Ishikawa (cell line): ENCODE results near the gene RNU6-1.

Experiments used
- CEBPB ChIP-seq: IDR thresholded peaks from 2 replicates; pipeline ENCODE4 v1.6.1; 2012
- CREB1 ChIP-seq: IDR thresholded peaks from 2 replicates; pipeline ENCODE4 v1.6.1; 2012; ENCODE audit warnings: low read depth
- EGR1 ChIP-seq: IDR thresholded peaks from 2 replicates; pipeline ENCODE4 v1.6.1; 2012
- EP300 ChIP-seq: IDR thresholded peaks from 2 replicates; pipeline ENCODE4 v1.6.1; 2012; ENCODE audit warnings: borderline replicate concordance
- FOXM1 ChIP-seq: IDR thresholded peaks from 2 replicates; pipeline ENCODE4 v1.6.1; 2012; ENCODE audit warnings: low read depth, borderline replicate concordance
- RAD21 ChIP-seq: IDR thresholded peaks from 2 replicates; pipeline ENCODE4 v1.6.1; 2012; ENCODE audit warnings: low read depth
- TAF1 ChIP-seq: IDR thresholded peaks from 2 replicates; pipeline ENCODE4 v1.6.1; 2012; ENCODE audit warnings: low read depth, mild to moderate bottlenecking
- TCF12 ChIP-seq: IDR thresholded peaks from 2 replicates; pipeline ENCODE4 v1.6.1; 2012; ENCODE audit warnings: low read depth
- TEAD4 ChIP-seq: IDR thresholded peaks from 2 replicates; pipeline ENCODE4 v1.6.1; 2012
- YY1 ChIP-seq: IDR thresholded peaks from 2 replicates; pipeline ENCODE4 v1.6.1; 2012; ENCODE audit warnings: low read depth
- ZBTB7A ChIP-seq: IDR thresholded peaks from 2 replicates; pipeline ENCODE4 v1.6.1; 2012; ENCODE audit warnings: low read depth
- TF ChIP-seq, protein P1 (sequence below): IDR thresholded peaks from 2 replicates; pipeline ENCODE4 v1.6.1; 2012
- TF ChIP-seq, protein P2 (sequence below): IDR thresholded peaks from 2 replicates; pipeline ENCODE4 v1.6.1; 2012; ENCODE audit warnings: low read depth, mild to moderate bottlenecking
- TF ChIP-seq, protein P3 (sequence below): IDR thresholded peaks from 2 replicates; pipeline ENCODE4 v1.6.1; 2012

- TF ChIP-seq TCF12 (no peak), RAD21 (no peak), EGR1 (no peak), EP300 (no peak), CEBPB (no peak), YY1 (no peak), CREB1 (no peak), TAF1 (no peak), ZBTB7A (no peak), TEAD4 (no peak), FOXM1 (no peak)
- TF ChIP-seq, protein P1, sequence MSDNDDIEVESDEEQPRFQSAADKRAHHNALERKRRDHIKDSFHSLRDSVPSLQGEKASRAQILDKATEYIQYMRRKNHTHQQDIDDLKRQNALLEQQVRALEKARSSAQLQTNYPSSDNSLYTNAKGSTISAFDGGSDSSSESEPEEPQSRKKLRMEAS, result no peak
- TF ChIP-seq, protein P2, sequence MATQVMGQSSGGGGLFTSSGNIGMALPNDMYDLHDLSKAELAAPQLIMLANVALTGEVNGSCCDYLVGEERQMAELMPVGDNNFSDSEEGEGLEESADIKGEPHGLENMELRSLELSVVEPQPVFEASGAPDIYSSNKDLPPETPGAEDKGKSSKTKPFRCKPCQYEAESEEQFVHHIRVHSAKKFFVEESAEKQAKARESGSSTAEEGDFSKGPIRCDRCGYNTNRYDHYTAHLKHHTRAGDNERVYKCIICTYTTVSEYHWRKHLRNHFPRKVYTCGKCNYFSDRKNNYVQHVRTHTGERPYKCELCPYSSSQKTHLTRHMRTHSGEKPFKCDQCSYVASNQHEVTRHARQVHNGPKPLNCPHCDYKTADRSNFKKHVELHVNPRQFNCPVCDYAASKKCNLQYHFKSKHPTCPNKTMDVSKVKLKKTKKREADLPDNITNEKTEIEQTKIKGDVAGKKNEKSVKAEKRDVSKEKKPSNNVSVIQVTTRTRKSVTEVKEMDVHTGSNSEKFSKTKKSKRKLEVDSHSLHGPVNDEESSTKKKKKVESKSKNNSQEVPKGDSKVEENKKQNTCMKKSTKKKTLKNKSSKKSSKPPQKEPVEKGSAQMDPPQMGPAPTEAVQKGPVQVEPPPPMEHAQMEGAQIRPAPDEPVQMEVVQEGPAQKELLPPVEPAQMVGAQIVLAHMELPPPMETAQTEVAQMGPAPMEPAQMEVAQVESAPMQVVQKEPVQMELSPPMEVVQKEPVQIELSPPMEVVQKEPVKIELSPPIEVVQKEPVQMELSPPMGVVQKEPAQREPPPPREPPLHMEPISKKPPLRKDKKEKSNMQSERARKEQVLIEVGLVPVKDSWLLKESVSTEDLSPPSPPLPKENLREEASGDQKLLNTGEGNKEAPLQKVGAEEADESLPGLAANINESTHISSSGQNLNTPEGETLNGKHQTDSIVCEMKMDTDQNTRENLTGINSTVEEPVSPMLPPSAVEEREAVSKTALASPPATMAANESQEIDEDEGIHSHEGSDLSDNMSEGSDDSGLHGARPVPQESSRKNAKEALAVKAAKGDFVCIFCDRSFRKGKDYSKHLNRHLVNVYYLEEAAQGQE, result no peak
- TF ChIP-seq, protein P3, sequence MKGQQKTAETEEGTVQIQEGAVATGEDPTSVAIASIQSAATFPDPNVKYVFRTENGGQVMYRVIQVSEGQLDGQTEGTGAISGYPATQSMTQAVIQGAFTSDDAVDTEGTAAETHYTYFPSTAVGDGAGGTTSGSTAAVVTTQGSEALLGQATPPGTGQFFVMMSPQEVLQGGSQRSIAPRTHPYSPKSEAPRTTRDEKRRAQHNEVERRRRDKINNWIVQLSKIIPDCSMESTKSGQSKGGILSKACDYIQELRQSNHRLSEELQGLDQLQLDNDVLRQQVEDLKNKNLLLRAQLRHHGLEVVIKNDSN, result no peak
Measured at GRCh38 chr15:67825881-67826716, 13.7 kb downstream of the RNU6-1 start.
